Spleen (tissue), 3 donors: ENCODE measurements around the gene CDH13.

Source experiments
- POLR2A ChIP-seq, 3 donors: fragments of 450-650 bp; IDR thresholded peaks; one replicate each; pipeline ENCODE4 v1.5.1; 2017; ENCODE audit warnings: antibody characterized with exemption in 3 of 3, mild to moderate bottlenecking in 1 of 3
- POLR2AphosphoS5 ChIP-seq, 3 donors: sonication (generic); formaldehyde crosslinking; IDR thresholded peaks; one replicate each; pipeline ENCODE4 v1.5.1; 2017; ENCODE audit warnings: antibody characterized with exemption in 3 of 3

DNA sequence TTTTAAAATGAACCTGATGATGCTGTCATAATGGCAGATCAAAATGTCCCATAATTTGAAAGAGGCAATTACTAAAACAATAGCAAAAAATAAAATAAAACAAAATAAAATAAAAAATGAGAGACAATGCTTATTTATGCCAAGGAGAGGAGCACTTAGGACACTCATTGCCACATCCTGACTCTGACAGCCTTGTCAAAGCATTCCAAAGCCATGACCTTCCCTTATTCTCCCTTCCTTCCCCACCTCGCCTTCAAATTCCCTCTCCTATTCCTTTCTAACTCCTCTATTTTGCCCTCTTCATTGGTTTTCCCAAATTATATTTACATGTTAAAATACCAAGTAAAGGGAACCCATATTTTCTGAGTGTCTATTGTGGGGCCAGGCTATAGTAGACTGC, 220.0 kb downstream of the CDH13 start:
- no peak for TF ChIP-seq POLR2A (IDR thresholded peaks at IDR 0.05)
- TF ChIP-seq POLR2AphosphoS5 (IDR thresholded peaks at IDR 0.05), result no peak
